ENCODE results near the gene CCDC149. TPM values are rescaled to one million over a fixed set of nuclear protein-coding genes. Genes with fewer than 3 reads are reported as not detected.

The CCDC149 gene
- total RNA-seq, 1 experiment from 2014 or later, result 5.3 TPM

DNA sequence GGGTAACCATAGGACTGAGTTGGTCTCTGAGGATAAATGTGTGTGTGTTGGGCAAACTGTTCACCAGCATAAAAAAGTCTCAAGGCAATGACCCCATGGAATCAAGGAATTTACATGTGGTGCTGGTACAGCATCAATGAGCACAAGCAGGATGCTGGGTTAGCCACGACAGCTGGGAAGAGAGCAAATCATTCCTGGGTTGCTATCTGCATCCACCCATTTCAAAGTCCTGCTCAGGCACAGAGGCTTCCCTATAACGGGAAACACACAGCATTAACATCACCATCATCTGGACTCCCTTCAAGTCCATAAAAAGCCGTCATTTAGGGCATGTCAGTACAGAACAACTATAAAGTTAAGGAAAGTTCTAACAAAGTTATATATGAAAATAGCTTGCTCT is 41.6 kb downstream of the CCDC149 start:
- H3K9me3 ChIP-seq (ENCODE audit: control insufficient read depth in 1 of 2, insufficient read depth in 1 of 2, low read depth in 1 of 2, low read length in 2 of 2), result no peaks in the 10 kb centered on the region
- H3K9ac ChIP-seq (ENCODE audit: low read length), result no peak overlapping the region
- H3K27ac ChIP-seq (ENCODE audit: low read depth, low read length), result no peak overlapping the region
- RAD21 ChIA-PET (ENCODE audit: low non-redundant PET in 1 of 2, low total read pairs in 2 of 2, uncharacterized antibody in 2 of 2, unreplicated experiment in 2 of 2), result no interaction called here
- no peak overlapping the region for H2AFZ ChIP-seq (ENCODE audit: low read depth, low read length, poor library complexity, severe bottlenecking)
- no peaks in the 10 kb centered on the region for H3K36me3 ChIP-seq (ENCODE audit: control insufficient read depth in 1 of 2, insufficient read depth in 2 of 2, low read length in 2 of 2)
- H4K20me1 ChIP-seq (ENCODE audit: insufficient read depth), result no peaks in the 10 kb centered on the region
- H3K9me2 ChIP-seq (ENCODE audit: insufficient read depth), result no peaks in the 10 kb centered on the region
- no TSS peak for BruUV-seq (replicated peaks)
- no peaks in the 10 kb centered on the region; a peak in 1 of 4 replicates for H3K4me1 ChIP-seq (ENCODE audit: control insufficient read depth in 1 of 2, insufficient read depth in 2 of 2, low read length in 2 of 2)
- no peak overlapping the region for H3K4me3 ChIP-seq (replicated peaks in 1 of 2; ENCODE audit: low read depth in 1 of 2, low read length in 2 of 2)
- TF ChIP-seq POLR2AphosphoS5 (IDR thresholded peaks at IDR 0.05; ENCODE audit: low read depth, low read length), result no peak
- no peak for TF ChIP-seq EGR1 (IDR thresholded peaks at IDR 0.05; ENCODE audit: low read depth)
- TF ChIP-seq JUND (IDR thresholded peaks at IDR 0.05), result no peak
- no peak for TF ChIP-seq MAX (IDR thresholded peaks at IDR 0.05)
- TF ChIP-seq CBX3 (IDR thresholded peaks at IDR 0.05; ENCODE audit: low read depth), result no peak
- no peak for TF ChIP-seq YY1 (IDR thresholded peaks at IDR 0.05; ENCODE audit: extremely low read depth, insufficient replicate concordance, low read depth, low read length)
- TF ChIP-seq FOSL1 (IDR thresholded peaks at IDR 0.05; ENCODE audit: low read depth), result no peak
- no peak for TF ChIP-seq SRF (IDR thresholded peaks at IDR 0.05; ENCODE audit: low read depth)
- no peak for TF ChIP-seq SIN3A (IDR thresholded peaks at IDR 0.05; ENCODE audit: low read depth)
- no peak for TF ChIP-seq ZNF274 (IDR thresholded peaks at IDR 0.05; ENCODE audit: low read depth, low read length)
- TF ChIP-seq, protein P1, sequence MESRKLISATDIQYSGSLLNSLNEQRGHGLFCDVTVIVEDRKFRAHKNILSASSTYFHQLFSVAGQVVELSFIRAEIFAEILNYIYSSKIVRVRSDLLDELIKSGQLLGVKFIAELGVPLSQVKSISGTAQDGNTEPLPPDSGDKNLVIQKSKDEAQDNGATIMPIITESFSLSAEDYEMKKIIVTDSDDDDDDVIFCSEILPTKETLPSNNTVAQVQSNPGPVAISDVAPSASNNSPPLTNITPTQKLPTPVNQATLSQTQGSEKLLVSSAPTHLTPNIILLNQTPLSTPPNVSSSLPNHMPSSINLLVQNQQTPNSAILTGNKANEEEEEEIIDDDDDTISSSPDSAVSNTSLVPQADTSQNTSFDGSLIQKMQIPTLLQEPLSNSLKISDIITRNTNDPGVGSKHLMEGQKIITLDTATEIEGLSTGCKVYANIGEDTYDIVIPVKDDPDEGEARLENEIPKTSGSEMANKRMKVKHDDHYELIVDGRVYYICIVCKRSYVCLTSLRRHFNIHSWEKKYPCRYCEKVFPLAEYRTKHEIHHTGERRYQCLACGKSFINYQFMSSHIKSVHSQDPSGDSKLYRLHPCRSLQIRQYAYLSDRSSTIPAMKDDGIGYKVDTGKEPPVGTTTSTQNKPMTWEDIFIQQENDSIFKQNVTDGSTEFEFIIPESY (IDR thresholded peaks at IDR 0.05; ENCODE audit: extremely low read depth, insufficient replicate concordance, low read length), result no peak
- no peak for TF ChIP-seq REST (IDR thresholded peaks at IDR 0.05; ENCODE audit: low read depth)
- TF ChIP-seq TCF7L2 (IDR thresholded peaks at IDR 0.05; ENCODE audit: borderline replicate concordance, extremely low read depth, insufficient read depth, insufficient read length), result no peak
- no peak for TF ChIP-seq ELF1 (IDR thresholded peaks at IDR 0.05; ENCODE audit: borderline replicate concordance, low read depth)
- TF ChIP-seq RAD21 (IDR thresholded peaks at IDR 0.05; ENCODE audit: low read depth), result no peak
- no peak for TF ChIP-seq CTCF (IDR thresholded peaks at IDR 0.05 in 2 of 3, conservative IDR thresholded peaks at IDR 0.05 in 1 of 3; ENCODE audit: borderline replicate concordance in 1 of 3, insufficient read depth in 1 of 3, low read depth in 2 of 3, low read length in 2 of 3)
- TF ChIP-seq ZFX (IDR thresholded peaks at IDR 0.05), result no peak
- TF ChIP-seq EZH2 (IDR thresholded peaks at IDR 0.05), result no peak
- no peaks in the 10 kb centered on the region for H3K79me2 ChIP-seq (ENCODE audit: insufficient read depth, low read length)
- no peak for ATAC-seq
- intact Hi-C loops (cut with micrococcal nuclease), result no loop called here
- DNase-seq (ENCODE audit: low read depth, low spot score), result no peak
- no peak overlapping the region for H3K4me2 ChIP-seq (ENCODE audit: low read length)
- H3K27me3 ChIP-seq (ENCODE audit: insufficient read depth, low read length), result no peaks in the 10 kb centered on the region
- POLR2A ChIA-PET, result no interaction called here
- CTCF ChIA-PET, result no interaction called here
